ENCODE results near the gene ADAMTS12.

ADAMTS12 gene

DNA sequence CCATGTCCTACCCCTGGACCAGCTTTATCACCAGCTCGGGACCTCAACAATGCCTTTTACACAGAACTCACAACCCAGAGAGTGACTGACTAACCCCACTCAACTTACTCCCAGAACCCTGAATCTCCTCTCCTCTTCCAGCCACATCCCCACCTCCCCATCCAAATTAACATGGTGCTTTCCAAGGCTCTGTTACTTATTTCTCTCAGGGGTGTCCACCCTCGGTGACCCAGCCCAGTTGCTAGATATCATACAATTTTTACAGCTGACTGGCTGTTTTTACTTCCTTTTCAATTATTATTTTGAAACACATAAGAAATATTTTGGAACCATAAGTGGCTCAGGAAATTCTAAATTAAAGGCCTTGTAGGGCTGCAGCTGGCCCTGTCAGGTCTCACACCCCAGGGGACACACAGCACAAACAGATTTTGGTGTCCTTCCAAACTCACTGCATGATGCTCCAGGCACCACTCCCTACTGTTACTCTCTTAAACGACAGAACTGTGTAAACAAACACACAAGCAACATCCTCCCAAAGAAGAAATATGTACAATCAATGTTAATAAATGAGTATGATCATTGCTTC, 180.6 kb downstream of the ADAMTS12 start:
- no peak for TF ChIP-seq TAF1 (IDR thresholded peaks at IDR 0.05; ENCODE audit: borderline replicate concordance, insufficient read depth, low read length)
- TF ChIP-seq FOXP2 (optimal IDR thresholded peaks at IDR 0.05; ENCODE audit: borderline replicate concordance, extremely low read depth, extremely low read length, insufficient read depth), result no peak
- TF ChIP-seq, protein P1, sequence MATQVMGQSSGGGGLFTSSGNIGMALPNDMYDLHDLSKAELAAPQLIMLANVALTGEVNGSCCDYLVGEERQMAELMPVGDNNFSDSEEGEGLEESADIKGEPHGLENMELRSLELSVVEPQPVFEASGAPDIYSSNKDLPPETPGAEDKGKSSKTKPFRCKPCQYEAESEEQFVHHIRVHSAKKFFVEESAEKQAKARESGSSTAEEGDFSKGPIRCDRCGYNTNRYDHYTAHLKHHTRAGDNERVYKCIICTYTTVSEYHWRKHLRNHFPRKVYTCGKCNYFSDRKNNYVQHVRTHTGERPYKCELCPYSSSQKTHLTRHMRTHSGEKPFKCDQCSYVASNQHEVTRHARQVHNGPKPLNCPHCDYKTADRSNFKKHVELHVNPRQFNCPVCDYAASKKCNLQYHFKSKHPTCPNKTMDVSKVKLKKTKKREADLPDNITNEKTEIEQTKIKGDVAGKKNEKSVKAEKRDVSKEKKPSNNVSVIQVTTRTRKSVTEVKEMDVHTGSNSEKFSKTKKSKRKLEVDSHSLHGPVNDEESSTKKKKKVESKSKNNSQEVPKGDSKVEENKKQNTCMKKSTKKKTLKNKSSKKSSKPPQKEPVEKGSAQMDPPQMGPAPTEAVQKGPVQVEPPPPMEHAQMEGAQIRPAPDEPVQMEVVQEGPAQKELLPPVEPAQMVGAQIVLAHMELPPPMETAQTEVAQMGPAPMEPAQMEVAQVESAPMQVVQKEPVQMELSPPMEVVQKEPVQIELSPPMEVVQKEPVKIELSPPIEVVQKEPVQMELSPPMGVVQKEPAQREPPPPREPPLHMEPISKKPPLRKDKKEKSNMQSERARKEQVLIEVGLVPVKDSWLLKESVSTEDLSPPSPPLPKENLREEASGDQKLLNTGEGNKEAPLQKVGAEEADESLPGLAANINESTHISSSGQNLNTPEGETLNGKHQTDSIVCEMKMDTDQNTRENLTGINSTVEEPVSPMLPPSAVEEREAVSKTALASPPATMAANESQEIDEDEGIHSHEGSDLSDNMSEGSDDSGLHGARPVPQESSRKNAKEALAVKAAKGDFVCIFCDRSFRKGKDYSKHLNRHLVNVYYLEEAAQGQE (IDR thresholded peaks at IDR 0.05; ENCODE audit: insufficient read depth in 1 of 2, low read depth in 2 of 2, low read length in 2 of 2), result no peak
- TF ChIP-seq POLR2AphosphoS5 (IDR thresholded peaks at IDR 0.05; ENCODE audit: low read depth, low read length), result no peak
- TF ChIP-seq SIN3A (IDR thresholded peaks at IDR 0.05; ENCODE audit: borderline replicate concordance, insufficient read depth, low read length), result no peak

DNA sequence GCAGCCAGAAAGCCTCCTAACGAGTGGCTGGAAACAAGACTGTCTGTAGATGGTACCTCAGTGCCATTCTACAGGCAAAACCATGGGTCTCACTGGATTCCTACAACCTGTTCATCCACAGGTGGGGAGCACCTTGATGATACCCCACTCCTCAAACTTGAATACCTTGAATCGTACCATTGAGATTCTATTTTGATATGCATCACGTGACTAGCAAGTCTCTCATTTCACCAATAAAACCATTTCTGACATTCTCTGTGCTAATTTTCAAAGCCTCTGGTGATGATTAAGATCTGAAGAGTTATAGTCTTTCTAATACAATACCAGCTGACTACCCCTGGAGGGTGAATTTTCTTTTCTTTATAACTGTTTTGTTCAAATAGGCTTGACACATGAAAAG, 188.9 kb downstream of the ADAMTS12 start:
- TF ChIP-seq, protein P1 (IDR thresholded peaks at IDR 0.05; ENCODE audit: insufficient read depth in 1 of 2, low read depth in 2 of 2, low read length in 2 of 2), result no peak
- no peak for TF ChIP-seq FOXP2 (optimal IDR thresholded peaks at IDR 0.05; ENCODE audit: borderline replicate concordance, extremely low read depth, extremely low read length, insufficient read depth)
- no peak for TF ChIP-seq POLR2AphosphoS5 (IDR thresholded peaks at IDR 0.05; ENCODE audit: low read depth, low read length)
- no peak for TF ChIP-seq TAF1 (IDR thresholded peaks at IDR 0.05; ENCODE audit: borderline replicate concordance, insufficient read depth, low read length)
- TF ChIP-seq SIN3A (IDR thresholded peaks at IDR 0.05; ENCODE audit: borderline replicate concordance, insufficient read depth, low read length), result no peak

DNA sequence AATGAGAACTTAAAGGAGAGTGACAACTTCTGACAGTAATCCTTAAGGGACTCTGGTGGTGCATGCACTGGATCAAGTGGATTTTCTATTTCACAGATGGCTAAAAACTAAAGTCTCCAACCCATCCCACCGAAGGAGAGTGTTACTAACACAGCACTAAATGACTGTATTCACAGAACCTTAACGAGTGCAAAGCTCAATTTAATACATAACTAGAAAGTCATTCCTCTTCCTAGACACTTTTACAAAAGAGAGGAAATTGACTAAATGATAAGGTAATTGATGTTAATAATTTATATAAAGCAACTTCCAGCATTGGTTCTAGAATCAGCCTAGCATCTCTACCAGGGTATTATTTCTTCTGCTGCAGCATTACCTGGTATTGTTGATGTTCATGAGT, 189.8 kb downstream of the ADAMTS12 start:
- TF ChIP-seq POLR2AphosphoS5 (IDR thresholded peaks at IDR 0.05; ENCODE audit: low read depth, low read length) (no peak), SIN3A (IDR thresholded peaks at IDR 0.05; ENCODE audit: borderline replicate concordance, insufficient read depth, low read length) (no peak), FOXP2 (optimal IDR thresholded peaks at IDR 0.05; ENCODE audit: borderline replicate concordance, extremely low read depth, extremely low read length, insufficient read depth) (no peak), TAF1 (IDR thresholded peaks at IDR 0.05; ENCODE audit: borderline replicate concordance, insufficient read depth, low read length) (no peak)
- TF ChIP-seq, protein P1 (IDR thresholded peaks at IDR 0.05; ENCODE audit: insufficient read depth in 1 of 2, low read depth in 2 of 2, low read length in 2 of 2), result no peak

DNA sequence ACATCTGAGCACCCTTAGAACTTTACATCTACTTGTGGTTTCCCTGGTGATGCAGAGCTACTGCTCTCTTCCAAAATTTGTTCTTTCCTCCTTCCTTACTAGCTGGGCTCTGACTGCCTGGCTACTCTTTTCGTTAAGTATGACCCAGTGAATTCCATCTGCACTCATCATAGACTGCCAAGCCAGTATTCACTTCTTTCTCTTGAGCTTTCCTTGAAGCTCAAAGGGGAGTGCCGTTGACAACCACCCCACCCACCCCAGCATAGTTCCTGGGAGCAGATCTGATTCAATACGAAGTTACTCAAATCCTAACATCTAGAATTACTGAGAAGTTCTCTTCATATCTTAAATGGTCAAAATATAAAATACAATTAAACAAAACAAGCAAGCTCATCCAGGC, 190.5 kb downstream of the ADAMTS12 start:
- no peak for TF ChIP-seq SIN3A (IDR thresholded peaks at IDR 0.05; ENCODE audit: borderline replicate concordance, insufficient read depth, low read length)
- no peak for TF ChIP-seq FOXP2 (optimal IDR thresholded peaks at IDR 0.05; ENCODE audit: borderline replicate concordance, extremely low read depth, extremely low read length, insufficient read depth)
- no peak for TF ChIP-seq POLR2AphosphoS5 (IDR thresholded peaks at IDR 0.05; ENCODE audit: low read depth, low read length)

DNA sequence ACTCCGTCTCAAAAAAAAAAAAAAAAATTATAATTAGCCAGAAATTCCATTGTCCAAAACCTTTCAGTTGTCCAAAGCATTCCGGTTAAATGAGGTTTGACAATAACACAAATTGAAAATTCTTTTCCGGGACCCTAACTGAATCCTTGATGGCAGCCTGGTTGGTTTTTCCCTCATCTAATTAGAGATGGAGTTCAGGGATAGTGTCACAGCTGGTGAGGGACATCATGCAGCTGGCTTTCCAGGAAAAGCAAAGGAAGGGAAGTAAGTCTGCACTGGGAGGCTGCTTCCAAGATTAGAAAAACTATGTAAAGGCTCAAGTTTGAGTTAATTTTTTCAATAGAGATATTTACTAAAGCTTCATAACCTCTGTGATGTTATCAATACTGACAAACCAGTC, 195.4 kb downstream of the ADAMTS12 start:
- no peak for TF ChIP-seq POLR2AphosphoS5 (IDR thresholded peaks at IDR 0.05; ENCODE audit: low read depth, low read length)

DNA sequence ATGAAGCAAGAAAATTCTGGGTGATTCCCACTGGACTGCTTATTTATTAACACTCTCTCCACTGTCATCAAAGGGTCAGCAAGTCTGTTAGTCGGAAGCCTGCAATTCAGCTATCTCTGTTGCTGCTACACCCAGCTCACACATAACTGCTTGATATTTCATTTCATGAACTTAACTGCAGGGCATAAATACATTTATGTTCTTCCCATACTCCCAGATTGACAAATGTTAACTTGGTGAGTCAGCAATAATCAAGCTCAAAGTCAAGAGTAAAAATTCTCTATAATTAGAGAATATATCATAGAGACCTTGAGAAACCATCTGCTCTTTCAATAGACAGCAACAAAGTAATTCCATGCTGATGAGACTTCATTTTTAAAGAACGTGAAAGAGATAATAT, 198.8 kb downstream of the ADAMTS12 start:
- TF ChIP-seq POLR2AphosphoS5 (IDR thresholded peaks at IDR 0.05; ENCODE audit: low read depth, low read length), result no peak
- TF ChIP-seq SIN3A (IDR thresholded peaks at IDR 0.05; ENCODE audit: borderline replicate concordance, insufficient read depth, low read length), result no peak
- TF ChIP-seq, protein P1 (IDR thresholded peaks at IDR 0.05; ENCODE audit: insufficient read depth in 1 of 2, low read depth in 2 of 2, low read length in 2 of 2), result no peak
- no peak for TF ChIP-seq FOXP2 (optimal IDR thresholded peaks at IDR 0.05; ENCODE audit: borderline replicate concordance, extremely low read depth, extremely low read length, insufficient read depth)
- no peak for TF ChIP-seq TAF1 (IDR thresholded peaks at IDR 0.05; ENCODE audit: borderline replicate concordance, insufficient read depth, low read length)

Measured in PFSK-1 (cell line).